ENCODE data around the gene NT5C1B. TPM values are rescaled to one million over a fixed set of nuclear protein-coding genes. Genes with fewer than 3 reads are reported as not detected.

NT5C1B gene
- polyA plus RNA-seq, 1 experiment: not detected

DNA sequence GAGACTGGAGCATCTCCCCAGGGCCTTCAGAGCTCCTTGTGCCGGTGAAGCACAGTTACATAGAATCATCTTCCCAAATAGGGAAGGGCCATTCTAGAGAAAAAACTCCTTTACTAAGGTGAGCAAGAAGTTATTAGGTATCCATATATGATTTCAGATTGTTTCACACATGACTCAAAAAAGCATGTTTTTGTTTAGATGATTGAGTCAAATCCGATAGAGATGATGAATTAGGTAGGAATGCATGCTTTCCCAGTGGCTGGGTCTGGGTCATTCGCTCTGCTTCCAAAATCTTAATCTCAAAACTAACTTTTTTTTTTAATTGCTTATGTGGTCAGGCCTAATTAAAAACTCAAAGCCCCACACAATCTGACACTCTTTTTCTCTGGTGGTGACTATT, 3.8 kb downstream of the NT5C1B start:
- Histone ChIP-seq H3K27me3 (ENCODE audit: control insufficient read depth, insufficient read depth, low read length) (no peaks in the 10 kb centered on the region), H3K4me3 (ENCODE audit: low read depth, low read length) (no peak overlapping the region), H3K27ac (ENCODE audit: low read depth, low read length) (no peak overlapping the region), H3K9me3 (ENCODE audit: control insufficient read depth, insufficient read depth, low read length) (peaks cover 20% of the 10 kb centered on the region)
- ChIA-PET POLR2A (no interaction called here), CTCF (no interaction called here)
- TF ChIP-seq, protein P1, sequence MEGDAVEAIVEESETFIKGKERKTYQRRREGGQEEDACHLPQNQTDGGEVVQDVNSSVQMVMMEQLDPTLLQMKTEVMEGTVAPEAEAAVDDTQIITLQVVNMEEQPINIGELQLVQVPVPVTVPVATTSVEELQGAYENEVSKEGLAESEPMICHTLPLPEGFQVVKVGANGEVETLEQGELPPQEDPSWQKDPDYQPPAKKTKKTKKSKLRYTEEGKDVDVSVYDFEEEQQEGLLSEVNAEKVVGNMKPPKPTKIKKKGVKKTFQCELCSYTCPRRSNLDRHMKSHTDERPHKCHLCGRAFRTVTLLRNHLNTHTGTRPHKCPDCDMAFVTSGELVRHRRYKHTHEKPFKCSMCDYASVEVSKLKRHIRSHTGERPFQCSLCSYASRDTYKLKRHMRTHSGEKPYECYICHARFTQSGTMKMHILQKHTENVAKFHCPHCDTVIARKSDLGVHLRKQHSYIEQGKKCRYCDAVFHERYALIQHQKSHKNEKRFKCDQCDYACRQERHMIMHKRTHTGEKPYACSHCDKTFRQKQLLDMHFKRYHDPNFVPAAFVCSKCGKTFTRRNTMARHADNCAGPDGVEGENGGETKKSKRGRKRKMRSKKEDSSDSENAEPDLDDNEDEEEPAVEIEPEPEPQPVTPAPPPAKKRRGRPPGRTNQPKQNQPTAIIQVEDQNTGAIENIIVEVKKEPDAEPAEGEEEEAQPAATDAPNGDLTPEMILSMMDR (IDR thresholded peaks at IDR 0.05; ENCODE audit: low read depth, low read length): no peak
- DNase-seq (ENCODE audit: low read depth, low spot score): no peak

DNA sequence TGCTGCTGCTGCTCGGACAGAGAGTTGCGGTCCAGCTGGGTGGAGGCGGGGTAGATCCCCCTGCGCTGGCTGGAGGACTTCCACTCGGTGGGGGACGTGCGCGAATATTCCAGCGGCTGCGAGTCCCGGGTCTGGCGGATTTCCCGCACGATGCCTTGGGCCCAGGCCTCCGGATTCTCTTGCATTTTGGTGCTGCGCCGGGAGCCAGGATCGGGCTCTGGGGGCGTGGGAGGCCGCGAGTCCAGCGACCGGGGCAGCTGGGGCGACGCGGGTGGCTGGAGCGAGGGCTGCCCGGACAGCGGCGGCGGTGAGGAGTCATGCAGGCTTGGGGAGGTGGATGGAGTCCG, 4.8 kb downstream of the NT5C1B start:
- POLR2A ChIA-PET: no interaction called here

DNA sequence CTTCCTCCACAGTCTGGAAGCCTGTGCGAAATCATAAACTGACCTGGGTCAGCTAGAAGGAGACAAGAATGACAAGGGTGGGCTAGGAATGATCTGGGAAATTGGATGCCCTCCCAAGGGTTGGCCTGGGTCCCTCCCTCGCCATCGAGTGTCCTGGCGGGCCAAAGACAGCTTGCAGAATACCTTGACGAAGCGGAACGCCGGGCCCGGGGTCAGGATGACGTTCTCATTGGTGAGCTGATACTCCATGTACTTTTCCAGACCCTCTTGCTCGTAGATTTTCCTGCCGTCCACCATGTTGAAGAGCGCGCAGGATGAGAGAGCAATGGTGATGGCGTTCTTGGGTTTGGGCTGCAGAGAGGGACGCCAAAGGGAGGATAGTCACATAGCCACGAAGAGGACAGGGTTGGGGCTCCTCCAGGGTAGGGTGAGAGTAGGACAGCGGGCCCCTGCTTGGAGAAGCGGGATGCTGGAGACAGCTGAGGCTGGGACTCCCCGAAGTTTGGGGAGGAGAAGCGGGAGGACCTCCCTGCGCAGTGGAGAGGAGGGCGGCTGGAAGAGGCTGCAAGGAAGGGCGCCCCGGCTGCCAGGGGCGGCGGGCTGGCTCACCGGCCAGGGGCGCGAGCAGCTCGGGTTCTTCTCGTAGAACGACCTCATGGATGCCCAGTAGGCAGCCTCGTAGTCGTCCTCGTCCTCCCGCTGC, 5.3 kb downstream of the NT5C1B start:
- POLR2A ChIA-PET: no interaction called here
- CTCF ChIA-PET: no interaction called here
- H3K4me3 ChIP-seq (ENCODE audit: low read depth, low read length): no peak overlapping the region
- H3K9me3 ChIP-seq (ENCODE audit: control insufficient read depth, insufficient read depth, low read length): peaks cover 20% of the 10 kb centered on the region
- no peaks in the 10 kb centered on the region for H3K27me3 ChIP-seq (ENCODE audit: control insufficient read depth, insufficient read depth, low read length)
- TF ChIP-seq, protein P1 (IDR thresholded peaks at IDR 0.05; ENCODE audit: low read depth, low read length): no peak
- DNase-seq (ENCODE audit: low read depth, low spot score): no peak
- no peak overlapping the region for H3K27ac ChIP-seq (ENCODE audit: low read depth, low read length)

More for the DNA sequence above, 4.8 kb downstream of the NT5C1B start:
- CTCF ChIA-PET: no interaction called here
- peaks cover 20% of the 10 kb centered on the region for H3K9me3 ChIP-seq (ENCODE audit: control insufficient read depth, insufficient read depth, low read length)
- TF ChIP-seq, protein P1 (IDR thresholded peaks at IDR 0.05; ENCODE audit: low read depth, low read length): no peak
- H3K27ac ChIP-seq (ENCODE audit: low read depth, low read length): no peak overlapping the region
- no peak overlapping the region for H3K4me3 ChIP-seq (ENCODE audit: low read depth, low read length)
- no peak for DNase-seq (ENCODE audit: low read depth, low spot score)
- no peaks in the 10 kb centered on the region for H3K27me3 ChIP-seq (ENCODE audit: control insufficient read depth, insufficient read depth, low read length)

DNA sequence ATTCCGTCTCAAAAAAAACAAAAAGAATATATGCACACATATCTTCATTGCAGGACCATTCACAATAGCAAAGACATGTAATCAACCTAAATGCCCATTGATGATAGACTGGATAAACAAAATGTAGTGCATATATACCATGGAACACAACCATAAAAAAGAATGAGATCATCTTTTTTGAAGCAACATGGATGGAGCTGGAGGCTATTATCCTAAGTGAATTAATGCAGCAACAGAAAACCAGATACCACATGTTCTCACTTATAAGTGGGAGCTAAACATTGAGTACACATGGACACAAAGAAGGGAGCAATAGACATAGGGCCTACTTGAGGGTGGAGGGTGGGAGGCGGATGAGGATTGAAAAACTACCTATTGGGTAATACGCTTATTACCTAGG, 8.8 kb downstream of the NT5C1B start:
- DNase-seq (ENCODE audit: low read depth, low spot score): no peak
- TF ChIP-seq, protein P1 (IDR thresholded peaks at IDR 0.05; ENCODE audit: low read depth, low read length): no peak
- Histone ChIP-seq H3K9me3 (ENCODE audit: control insufficient read depth, insufficient read depth, low read length) (peaks cover 13% of the 10 kb centered on the region), H3K4me3 (ENCODE audit: low read depth, low read length) (no peak overlapping the region), H3K27ac (ENCODE audit: low read depth, low read length) (no peak overlapping the region), H3K27me3 (ENCODE audit: control insufficient read depth, insufficient read depth, low read length) (no peaks in the 10 kb centered on the region)
- ChIA-PET CTCF (no interaction called here), POLR2A (no interaction called here)

DNA sequence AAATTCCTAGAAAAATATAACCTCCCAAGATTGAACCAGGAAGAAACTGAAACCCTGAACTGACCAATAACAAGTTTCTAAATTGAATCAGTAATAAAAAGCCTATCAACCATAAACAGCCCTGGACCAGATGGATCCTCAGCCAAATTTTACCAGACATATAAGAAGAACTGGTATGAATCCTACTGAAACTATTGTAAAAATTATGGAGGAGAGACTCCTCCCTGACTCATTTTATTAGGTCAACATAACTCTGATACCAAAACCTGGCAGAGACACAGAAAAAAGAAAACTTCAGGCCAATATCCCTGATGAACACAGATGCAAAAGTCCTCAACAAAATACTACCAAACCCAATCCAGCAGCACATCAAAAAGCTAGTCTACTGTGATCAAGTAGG, 11.3 kb downstream of the NT5C1B start:
- Histone ChIP-seq H3K4me3 (ENCODE audit: low read depth, low read length) (no peak overlapping the region), H3K9me3 (ENCODE audit: control insufficient read depth, insufficient read depth, low read length) (no peaks in the 10 kb centered on the region), H3K27me3 (ENCODE audit: control insufficient read depth, insufficient read depth, low read length) (no peaks in the 10 kb centered on the region), H3K27ac (ENCODE audit: low read depth, low read length) (no peak overlapping the region)
- TF ChIP-seq, protein P1 (IDR thresholded peaks at IDR 0.05; ENCODE audit: low read depth, low read length): no peak
- POLR2A ChIA-PET: interaction anchor here (1.2 kb wide), 1 partner anchor 17 kb away, joined by 3 read pairs; the partner anchor contains the start of gene RDH14
- CTCF ChIA-PET: no interaction called here
- DNase-seq (ENCODE audit: low read depth, low spot score): no peak
